IPS DF 19.7 (cell line): Measurements from ENCODE around the gene NCOA3.
A peak's percentile ranks its signal among the peaks of the same experiment; 100 is the strongest.
"Not testable (repeated sequence)": the region's sequence is repeated elsewhere in the genome, so short reads cannot be mapped to it uniquely, and the experiment has no call there.

Source experiments
- DNase-seq: peaks from one replicate; pipeline ENCODE4 v3.0.0-alpha.2; 2013; ENCODE audit warnings: low read depth, low spot score

The NCOA3 gene

DNA sequence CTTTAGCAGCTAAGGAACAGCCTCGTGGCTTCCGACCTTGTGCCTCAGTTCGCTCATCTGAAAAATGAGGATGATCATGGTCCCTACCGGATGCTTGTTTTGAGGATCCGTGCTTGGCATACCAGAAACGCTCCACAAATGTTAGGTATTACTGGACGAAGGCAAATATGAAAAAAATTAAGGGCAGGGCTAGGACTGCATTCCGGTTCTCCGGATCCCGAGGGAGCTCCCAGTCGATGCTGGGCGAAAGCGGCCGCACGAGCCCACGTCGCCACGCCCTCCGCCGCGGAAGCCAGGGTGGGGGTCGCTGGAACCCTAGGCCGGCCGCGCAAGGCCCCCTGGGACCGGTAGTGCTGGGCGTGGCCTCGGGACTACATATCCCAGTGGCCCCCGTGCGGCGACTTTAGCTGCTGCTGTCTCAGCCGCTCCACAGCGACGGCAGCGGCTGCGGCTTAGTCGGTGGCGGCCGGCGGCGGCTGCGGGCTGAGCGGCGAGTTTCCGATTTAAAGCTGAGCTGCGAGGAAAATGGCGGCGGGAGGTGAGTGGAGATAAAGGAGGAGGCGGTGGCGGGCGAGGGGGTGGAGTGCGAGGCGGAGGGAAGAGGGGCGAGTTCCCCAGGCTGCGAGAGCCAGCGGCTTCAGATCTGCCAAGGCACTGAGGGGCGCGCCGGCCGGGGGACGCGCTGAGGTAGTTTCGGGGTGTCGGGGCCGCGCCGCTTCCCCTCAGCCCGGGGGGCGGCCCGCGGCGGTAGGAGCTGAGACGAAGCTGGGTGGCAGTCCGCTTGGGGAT lies at the start of gene NCOA3:
NCOA3 (plus strand) TSS at position 406 of the 789 bp plus-strand sequence. CDS start 120,361 bp downstream, outside the sequence.
- peak; percentile 72 for DNase-seq

- no peak for DNase-seq
Measured at GRCh38 chr20:47452736-47453161, 48.9 kb upstream of the NCOA3 start.

- no peak for DNase-seq
Measured at GRCh38 chr20:47453167-47453782, 48.4 kb upstream of the NCOA3 start.

DNA sequence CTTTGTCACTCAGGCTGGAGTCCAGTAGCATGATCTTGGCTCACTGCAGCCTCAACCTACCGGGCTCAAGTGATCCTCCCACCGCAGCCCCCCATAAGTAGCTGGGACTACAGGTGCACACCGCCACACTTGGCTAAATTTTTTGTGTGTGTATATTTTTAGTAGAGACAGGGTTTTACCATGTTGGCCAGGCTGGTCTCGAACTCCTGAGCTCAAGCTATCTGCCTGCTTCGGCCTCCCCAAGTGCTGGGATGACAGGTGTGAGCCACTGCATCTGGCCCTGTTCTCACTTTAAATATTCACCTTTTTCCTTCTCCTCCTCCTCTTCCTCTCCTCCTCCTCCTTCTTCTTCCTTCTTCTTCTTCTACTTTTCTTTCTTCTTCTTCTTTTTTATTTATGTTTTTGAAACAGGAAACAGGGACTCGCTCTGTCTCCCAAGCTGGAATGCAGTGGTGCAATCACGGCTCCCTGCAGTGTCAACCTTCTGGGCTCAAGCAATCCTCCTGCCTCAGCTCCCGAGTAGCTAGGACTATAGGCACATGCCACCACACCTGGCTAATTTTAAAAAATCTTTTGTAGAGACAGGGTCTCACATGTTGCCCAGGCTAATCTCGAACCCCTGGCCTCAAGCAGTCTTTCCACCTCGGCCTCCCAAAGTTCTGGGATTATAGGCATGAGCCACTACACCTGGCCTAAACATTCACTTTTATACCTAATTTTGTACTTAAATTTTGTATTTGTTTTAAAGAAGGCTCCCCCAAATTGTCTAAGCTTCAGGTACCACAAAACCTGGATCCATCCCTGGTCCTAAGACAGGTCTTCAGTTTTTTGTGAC lies 47.2 kb upstream of the NCOA3 start:
- DNase-seq, result no peak

- no peak for DNase-seq
Measured at GRCh38 chr20:47455133-47456040, 46.3 kb upstream of the NCOA3 start.

DNA sequence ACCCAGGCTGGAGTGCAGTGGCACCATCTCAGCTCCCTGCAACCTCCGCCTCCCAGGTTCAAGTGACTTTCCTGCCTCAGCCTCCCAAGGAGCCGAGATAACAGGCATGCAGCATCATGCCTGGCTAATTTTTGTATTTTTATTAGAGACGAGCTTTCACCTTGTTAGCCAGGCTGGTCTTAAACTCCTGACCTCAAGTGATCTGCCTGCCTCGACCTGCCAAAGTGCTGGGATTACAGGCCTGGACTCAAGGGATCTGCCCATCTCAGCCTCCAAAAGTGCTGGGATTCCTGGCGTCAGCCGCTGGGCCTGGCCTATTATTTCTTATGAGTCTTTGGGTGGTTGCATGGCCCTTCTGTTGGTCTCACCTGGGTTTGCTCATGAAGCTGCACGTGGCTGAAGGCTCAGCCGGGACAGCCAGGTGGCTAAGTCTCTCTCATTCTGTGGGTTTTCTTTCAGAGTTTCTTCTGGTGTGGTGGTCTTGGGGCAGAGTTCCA lies 45.6 kb upstream of the NCOA3 start:
- DNase-seq, result no peak

GRCh38 chr20:47456952-47457724 lies 44.5 kb upstream of the NCOA3 start:
- DNase-seq, result no peak

DNA sequence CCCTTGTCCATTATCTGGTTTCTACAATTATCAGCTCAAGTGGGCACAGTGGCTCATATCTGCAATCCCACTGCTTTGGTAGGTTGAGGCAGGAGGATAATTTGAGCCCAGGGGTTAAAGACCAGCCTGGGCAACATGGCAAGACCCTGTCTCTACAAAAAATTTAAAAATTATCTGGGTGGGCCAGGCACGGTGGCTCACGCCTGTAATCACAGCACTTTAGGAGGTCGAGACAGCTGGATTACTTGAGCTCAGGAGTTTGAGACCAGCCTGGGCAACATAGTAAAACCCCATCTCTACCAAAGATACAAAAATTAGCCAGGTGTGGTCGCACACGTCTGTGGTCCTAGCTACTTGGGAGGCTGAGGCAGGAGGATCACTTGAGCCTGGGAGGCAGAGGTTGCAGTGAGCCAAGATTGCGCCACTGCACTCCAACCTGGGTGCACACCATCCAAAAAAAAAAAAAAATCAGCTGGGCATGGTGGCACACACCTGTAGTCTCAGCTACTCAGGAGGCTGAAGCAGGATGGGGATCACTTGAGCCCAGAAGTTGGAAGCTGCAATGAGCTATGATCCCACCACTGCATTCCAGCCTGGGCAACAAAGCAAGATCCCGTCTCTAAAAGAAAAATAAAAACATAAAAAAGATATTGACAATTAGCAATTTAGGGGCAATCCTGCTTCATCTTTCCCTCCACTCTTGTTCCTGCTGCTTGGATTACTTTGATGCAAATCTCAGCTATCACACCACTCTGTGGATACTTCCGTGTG lies 43.2 kb upstream of the NCOA3 start:
- DNase-seq, result not testable (repeated sequence)

GRCh38 chr20:47459344-47460073 lies 42.2 kb upstream of the NCOA3 start:
- DNase-seq, result no peak

DNA sequence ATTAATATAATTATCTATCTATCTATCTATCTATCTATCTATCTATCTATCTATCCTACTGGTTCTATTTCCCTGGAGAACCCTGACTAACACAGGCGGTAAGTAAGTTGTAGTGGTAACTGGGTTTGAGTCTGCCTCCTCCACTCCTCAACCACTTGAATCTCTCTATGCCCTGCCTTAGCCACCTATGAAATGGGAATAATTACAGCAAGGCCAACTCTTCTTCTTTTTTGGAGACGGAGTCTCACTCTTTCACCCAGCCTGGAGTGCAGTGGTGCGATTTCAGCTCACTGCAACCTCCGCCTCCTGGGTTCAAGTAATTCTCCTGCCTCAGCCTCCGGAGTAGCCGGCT lies 41.0 kb upstream of the NCOA3 start:
- not testable (repeated sequence) for DNase-seq

GRCh38 chr20:47461120-47461685 lies 40.5 kb upstream of the NCOA3 start:
- DNase-seq, result no peak

DNA sequence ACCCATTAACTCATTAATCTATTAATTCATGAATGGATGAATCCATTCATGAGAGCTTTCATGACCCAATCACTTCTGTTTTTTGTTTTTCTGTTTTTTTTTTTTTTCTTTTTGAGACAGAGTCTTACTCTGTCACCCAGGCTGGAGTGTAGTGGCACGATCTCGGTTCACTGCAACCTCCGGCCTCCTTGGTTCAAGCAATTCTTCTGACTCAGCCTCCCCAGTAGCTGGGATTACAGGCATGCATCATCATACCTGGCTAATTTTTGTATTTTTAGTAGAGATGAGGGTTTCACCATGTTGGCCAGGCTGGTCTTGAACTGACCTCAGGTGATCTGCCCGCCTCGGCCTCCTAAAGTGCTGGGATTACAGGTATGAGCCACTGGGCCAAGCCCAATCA lies 39.8 kb upstream of the NCOA3 start:
- not testable (repeated sequence) for DNase-seq

- DNase-seq, result no peak
Measured at GRCh38 chr20:47464380-47465101, 37.1 kb upstream of the NCOA3 start.

DNA sequence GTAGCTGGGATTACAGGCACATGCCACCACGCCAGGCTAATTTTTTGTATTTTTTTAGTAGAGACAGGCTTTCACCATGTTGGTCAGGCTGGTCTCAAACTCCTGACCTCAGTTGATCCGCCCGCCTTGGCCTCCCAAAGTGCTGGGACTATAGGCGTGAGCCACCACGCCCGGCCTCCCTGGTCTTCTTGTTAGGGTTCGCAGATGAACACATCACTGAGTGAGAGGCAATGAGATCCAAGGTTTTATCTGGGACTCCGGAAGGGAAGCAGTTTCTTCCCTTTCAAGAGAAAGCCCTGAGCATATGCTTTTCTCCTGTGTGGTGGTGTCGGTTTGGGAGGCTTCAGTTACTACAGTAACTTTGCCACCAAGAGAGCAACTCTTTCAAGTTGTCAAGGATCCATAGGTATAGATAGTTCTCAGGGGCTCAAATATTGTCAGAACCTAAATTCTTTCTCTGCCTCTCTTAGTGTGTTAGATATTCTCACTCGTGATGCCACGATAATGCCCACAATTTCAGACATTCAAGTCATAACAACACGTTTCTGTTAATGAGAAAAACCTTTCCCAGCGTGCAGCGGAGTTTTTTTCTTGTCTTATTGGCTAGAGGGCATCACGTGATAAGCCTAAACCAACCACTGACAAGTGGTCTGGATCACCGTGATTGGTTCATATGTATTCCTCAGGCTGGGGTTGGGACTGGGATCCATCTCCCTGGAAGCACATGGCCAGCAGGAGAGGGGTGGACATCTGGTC lies 36.2 kb upstream of the NCOA3 start:
- DNase-seq, result no peak

DNA sequence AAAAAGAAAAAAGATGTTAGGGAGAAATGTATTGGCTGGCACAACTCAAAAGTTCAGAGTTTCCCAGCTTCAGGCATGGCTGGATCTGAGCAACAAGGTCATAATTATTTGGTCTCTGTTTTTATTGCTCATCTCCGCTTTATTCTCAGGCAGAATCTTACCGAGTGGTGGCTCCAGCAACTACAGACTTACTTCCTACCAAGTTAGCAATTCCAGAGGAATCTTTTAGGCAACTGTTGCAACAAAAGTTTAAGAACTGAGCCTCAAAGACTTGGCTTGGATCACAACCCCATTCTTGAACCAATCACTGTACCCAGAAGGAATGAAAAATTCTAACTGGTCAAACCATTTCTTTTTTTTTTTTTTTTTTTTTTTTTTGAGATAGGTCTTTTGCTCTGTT lies 35.5 kb upstream of the NCOA3 start:
- no peak for DNase-seq

GRCh38 chr20:47466704-47467459 lies 34.8 kb upstream of the NCOA3 start:
- DNase-seq, result no peak
